ENCODE results near the gene AKAP13.

DNA sequence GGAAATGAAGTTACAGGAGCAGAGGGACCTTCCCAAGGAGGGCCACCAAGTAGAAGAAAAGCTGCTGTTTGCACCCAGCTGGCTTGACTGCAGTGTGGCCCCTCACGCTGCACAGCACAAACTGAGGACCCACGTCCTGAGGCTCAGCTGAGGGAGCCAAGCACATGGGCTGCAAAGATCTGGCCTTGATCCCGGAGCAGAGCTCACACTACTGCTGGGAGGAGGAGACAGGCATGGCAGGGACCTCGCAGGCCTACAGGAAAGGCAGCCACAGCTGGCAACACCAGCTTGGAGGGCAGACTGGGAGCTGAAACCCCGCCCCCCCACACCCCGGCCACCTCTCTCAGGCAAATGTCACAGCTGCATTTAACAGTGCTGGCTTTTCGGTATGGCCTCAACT, 374.6 kb downstream of the AKAP13 start:
- TF ChIP-seq CTCF (IDR thresholded peaks at IDR 0.05; ENCODE audit: low read depth, low read length), result no peak
- no peak for TF ChIP-seq EZH2phosphoT487 (IDR thresholded peaks at IDR 0.05; ENCODE audit: low read depth)

Data from OCI-LY3 (cell line).